ENCODE data around the gene NUDT7. TPM values are rescaled to one million over a fixed set of nuclear protein-coding genes. Genes with fewer than 3 reads are reported as not detected.
A peak's percentile ranks its signal among the peaks of the same experiment; 100 is the strongest.

Gene NUDT7
- total RNA-seq (10 to 100 TPM in 1 of 2 donors, 1 to 10 TPM in 1; 8.8 to 18.3 TPM), polyA plus RNA-seq (10 to 100 TPM in 1 of 2 donors, 1 to 10 TPM in 1; 6.8 to 11.1 TPM)
- long read RNA-seq, donor 1, partial matches to known transcripts = 0 of 2 reads
- long read RNA-seq, donor 1, other reads (novel, unspliced or antisense) = 0 of 2 reads
- long read RNA-seq, donor 2, partial matches to known transcripts = 0 of 3 reads
- long read RNA-seq, donor 2, other reads (novel, unspliced or antisense) = 0 of 3 reads
- long read RNA-seq, donor 3, partial matches to known transcripts = 0 of 3 reads
- long read RNA-seq, donor 3, other reads (novel, unspliced or antisense) = 0 of 3 reads
- long read RNA-seq, donor 4 = 0 reads
- long read RNA-seq, donor 5, transcript NUDT7-205 (5 exons, 899 nt) = major isoform, 5 of 9 reads
- long read RNA-seq, donor 5, partial matches to known transcripts = 0 of 9 reads
- long read RNA-seq, donor 5, other reads (novel, unspliced or antisense) = 0 of 9 reads

GRCh38 chr16:77722309-77723107 lies at the start of gene NUDT7:
TSS of gene NUDT7 (plus strand) at chr16:77722514. CDS start at chr16:77722583, 69 bp downstream.
- Histone ChIP-seq H3K9me3 (ENCODE audit: control insufficient read depth in 4 of 4, insufficient read depth in 3 of 4, low read length in 3 of 4) (no peaks in the 10 kb centered on the region), H3K36me3 (ENCODE audit: control insufficient read depth in 4 of 4, insufficient read depth in 4 of 4, low read length in 4 of 4) (peaks cover 0 to 4% (median 0%) of the 10 kb centered on the region in 4 donors), H3K4me3 (peak within 1 kb of the TSS; percentile 72), H3K4me1 (ENCODE audit: control insufficient read depth in 5 of 5, insufficient read depth in 5 of 5, low read length in 5 of 5) (peaks cover 0 to 5% (median 3%) of the 10 kb centered on the region in 5 donors), H3K27me3 (ENCODE audit: control insufficient read depth in 3 of 3, insufficient read depth in 3 of 3, low read length in 2 of 3) (no peaks in the 10 kb centered on the region), H3K27ac (ENCODE audit: low read depth in 1 of 2, low read length in 1 of 2) (peak within 1 kb of the TSS; percentile 90 to 91), H3K9ac (ENCODE audit: insufficient read depth in 1 of 2, low read length in 2 of 2) (peak within 1 kb of the TSS; percentile 57 to 65)
- WGBS, 2 donors = 1% methylated on average over 53 to 55 of the region's 55 CpGs
- DNase-seq (peak; percentile 97 to 98 (median 98)), ATAC-seq (ENCODE audit: insufficient read depth, low FRiP score) (peak; percentile 99)
- TF ChIP-seq, protein P1, sequence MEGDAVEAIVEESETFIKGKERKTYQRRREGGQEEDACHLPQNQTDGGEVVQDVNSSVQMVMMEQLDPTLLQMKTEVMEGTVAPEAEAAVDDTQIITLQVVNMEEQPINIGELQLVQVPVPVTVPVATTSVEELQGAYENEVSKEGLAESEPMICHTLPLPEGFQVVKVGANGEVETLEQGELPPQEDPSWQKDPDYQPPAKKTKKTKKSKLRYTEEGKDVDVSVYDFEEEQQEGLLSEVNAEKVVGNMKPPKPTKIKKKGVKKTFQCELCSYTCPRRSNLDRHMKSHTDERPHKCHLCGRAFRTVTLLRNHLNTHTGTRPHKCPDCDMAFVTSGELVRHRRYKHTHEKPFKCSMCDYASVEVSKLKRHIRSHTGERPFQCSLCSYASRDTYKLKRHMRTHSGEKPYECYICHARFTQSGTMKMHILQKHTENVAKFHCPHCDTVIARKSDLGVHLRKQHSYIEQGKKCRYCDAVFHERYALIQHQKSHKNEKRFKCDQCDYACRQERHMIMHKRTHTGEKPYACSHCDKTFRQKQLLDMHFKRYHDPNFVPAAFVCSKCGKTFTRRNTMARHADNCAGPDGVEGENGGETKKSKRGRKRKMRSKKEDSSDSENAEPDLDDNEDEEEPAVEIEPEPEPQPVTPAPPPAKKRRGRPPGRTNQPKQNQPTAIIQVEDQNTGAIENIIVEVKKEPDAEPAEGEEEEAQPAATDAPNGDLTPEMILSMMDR (IDR thresholded peaks at IDR 0.05; ENCODE audit: control extremely low read depth, extremely low read depth) = no peak

DNA sequence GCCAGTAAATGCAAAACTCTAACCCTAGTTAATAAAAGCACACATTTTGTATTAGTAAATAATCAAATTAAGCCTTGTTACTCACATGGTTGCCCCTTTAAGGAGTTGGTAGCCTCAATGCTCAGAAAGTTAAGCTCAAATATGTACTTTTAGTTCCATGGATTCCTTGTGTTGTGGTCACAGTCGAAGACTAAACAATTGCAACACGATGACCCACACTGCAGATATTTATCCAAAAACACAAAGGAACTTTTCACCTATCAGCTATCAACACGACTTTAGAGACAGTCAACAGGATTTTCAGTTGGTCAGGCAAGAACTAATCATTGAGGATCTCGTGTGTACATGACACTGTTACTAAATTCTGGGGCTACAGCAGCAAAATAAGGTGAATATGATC lies 47.4 kb upstream of the NUDT7 start:
- WGBS, 2 donors = 39 to 46% methylated on average over 4 of the region's 4 CpGs
- DNase-seq (peak in 1 of 3 donors; percentile 23), ATAC-seq (ENCODE audit: insufficient read depth, low FRiP score) (no peak)
- Histone ChIP-seq H3K9me3 (ENCODE audit: control insufficient read depth in 4 of 4, insufficient read depth in 3 of 4, low read length in 3 of 4) (no peaks in the 10 kb centered on the region), H3K27ac (ENCODE audit: low read depth in 1 of 2, low read length in 1 of 2) (no peak overlapping the region), H3K4me1 (ENCODE audit: control insufficient read depth in 5 of 5, insufficient read depth in 5 of 5, low read length in 5 of 5) (peaks cover 0 to 20% (median 2%) of the 10 kb centered on the region in 5 donors), H3K36me3 (ENCODE audit: control insufficient read depth in 4 of 4, insufficient read depth in 4 of 4, low read length in 4 of 4) (no peaks in the 10 kb centered on the region), H3K9ac (ENCODE audit: insufficient read depth in 1 of 2, low read length in 2 of 2) (no peak overlapping the region), H3K4me3 (no peak overlapping the region), H3K27me3 (ENCODE audit: control insufficient read depth in 3 of 3, insufficient read depth in 3 of 3, low read length in 2 of 3) (no peaks in the 10 kb centered on the region)
- TF ChIP-seq, protein P1 (IDR thresholded peaks at IDR 0.05; ENCODE audit: control extremely low read depth, extremely low read depth) = no peak

- Histone ChIP-seq H3K36me3 (ENCODE audit: control insufficient read depth in 4 of 4, insufficient read depth in 4 of 4, low read length in 4 of 4) (no peaks in the 10 kb centered on the region), H3K4me1 (ENCODE audit: control insufficient read depth in 5 of 5, insufficient read depth in 5 of 5, low read length in 5 of 5) (peaks cover 0 to 20% (median 2%) of the 10 kb centered on the region in 5 donors), H3K4me3 (no peak overlapping the region), H3K27me3 (ENCODE audit: control insufficient read depth in 3 of 3, insufficient read depth in 3 of 3, low read length in 2 of 3) (no peaks in the 10 kb centered on the region), H3K9ac (ENCODE audit: insufficient read depth in 1 of 2, low read length in 2 of 2) (no peak overlapping the region), H3K27ac (ENCODE audit: low read depth in 1 of 2, low read length in 1 of 2) (no peak overlapping the region), H3K9me3 (ENCODE audit: control insufficient read depth in 4 of 4, insufficient read depth in 3 of 4, low read length in 3 of 4) (no peaks in the 10 kb centered on the region)
- DNase-seq (peak; percentile 80 to 90 (median 89)), ATAC-seq (ENCODE audit: insufficient read depth, low FRiP score) (peak; percentile 92)
- 30% methylated on average over 15 of the region's 15 CpGs for WGBS, 2 donors
- TF ChIP-seq, protein P1 (IDR thresholded peaks at IDR 0.05; ENCODE audit: control extremely low read depth, extremely low read depth) = peak; percentile 93
Observed at GRCh38 chr16:77675464-77676324, 46.6 kb upstream of the NUDT7 start.
